ENCODE data around the gene MORN4. TPM values are rescaled to one million over a fixed set of nuclear protein-coding genes. Genes with fewer than 3 reads are reported as not detected.

The MORN4 gene
- polyA plus RNA-seq, 1 of the 3 experiments (the other 2 are of a cell fraction), result 31.4 TPM

DNA sequence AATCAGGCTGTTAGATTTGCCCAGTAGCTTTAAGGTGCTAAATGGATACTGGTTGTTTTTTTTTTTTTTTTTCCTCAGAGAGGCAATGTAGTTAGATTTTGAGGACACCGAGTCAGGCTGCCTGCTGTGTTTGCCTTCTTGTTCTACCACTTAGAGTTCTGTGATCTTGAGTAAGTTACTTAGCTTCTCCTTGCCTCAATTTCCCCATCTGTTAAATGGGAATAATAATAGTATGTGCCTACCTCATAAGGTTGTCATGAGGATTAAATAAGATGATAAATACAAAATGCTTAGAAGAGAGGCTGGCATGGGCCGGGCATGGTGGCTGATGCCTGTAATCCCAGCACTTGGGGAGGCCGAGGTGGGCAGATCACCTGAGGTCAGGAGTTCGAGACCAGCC lies 14.6 kb downstream of the MORN4 start:
- Histone ChIP-seq H2AFZ (ENCODE audit: low read depth) (no peak overlapping the region), H3K4me1 (ENCODE audit: control insufficient read depth in 1 of 2, insufficient read depth in 2 of 2, low read depth in 1 of 2, low read length in 1 of 2) (no peaks in the 10 kb centered on the region; a peak in 1 of 4 replicates), H3F3A (replicated peaks; ENCODE audit: insufficient read depth) (no peaks in the 10 kb centered on the region), H3K4me3 (ENCODE audit: low read depth in 2 of 2, low read length in 1 of 2) (no peak overlapping the region), H3K4me2 (no peak overlapping the region), H3K36me3 (replicated peaks in 1 of 2; ENCODE audit: control insufficient read depth in 1 of 2, insufficient read depth in 2 of 2, low read length in 1 of 2) (no peaks in the 10 kb centered on the region), H3K79me2 (ENCODE audit: insufficient read depth) (no peaks in the 10 kb centered on the region), H3K9ac (no peak overlapping the region), H3K27ac (ENCODE audit: low read depth in 2 of 2, low read length in 1 of 2) (no peak overlapping the region), H3K27me3 (ENCODE audit: insufficient read depth) (no peaks in the 10 kb centered on the region), H4K20me1 (ENCODE audit: insufficient read depth) (no peaks in the 10 kb centered on the region), H3K9me2 (no peaks in the 10 kb centered on the region), H3K9me3 (no peaks in the 10 kb centered on the region)
- WGBS (ENCODE audit: low lambda C conversion rate), result 86% methylated on average over 4 of the region's 4 CpGs
- no peak for TF ChIP-seq SMC3 (IDR thresholded peaks at IDR 0.05; ENCODE audit: low read depth, low read length)
- no peak for TF ChIP-seq TEAD4 (IDR thresholded peaks at IDR 0.05; ENCODE audit: borderline replicate concordance, insufficient read depth)
- TF ChIP-seq ELF1 (IDR thresholded peaks at IDR 0.05), result no peak
- TF ChIP-seq MAX (IDR thresholded peaks at IDR 0.05; ENCODE audit: low read depth), result no peak
- TF ChIP-seq MXI1 (IDR thresholded peaks at IDR 0.05; ENCODE audit: low read depth, low read length), result no peak
- TF ChIP-seq, protein P1, sequence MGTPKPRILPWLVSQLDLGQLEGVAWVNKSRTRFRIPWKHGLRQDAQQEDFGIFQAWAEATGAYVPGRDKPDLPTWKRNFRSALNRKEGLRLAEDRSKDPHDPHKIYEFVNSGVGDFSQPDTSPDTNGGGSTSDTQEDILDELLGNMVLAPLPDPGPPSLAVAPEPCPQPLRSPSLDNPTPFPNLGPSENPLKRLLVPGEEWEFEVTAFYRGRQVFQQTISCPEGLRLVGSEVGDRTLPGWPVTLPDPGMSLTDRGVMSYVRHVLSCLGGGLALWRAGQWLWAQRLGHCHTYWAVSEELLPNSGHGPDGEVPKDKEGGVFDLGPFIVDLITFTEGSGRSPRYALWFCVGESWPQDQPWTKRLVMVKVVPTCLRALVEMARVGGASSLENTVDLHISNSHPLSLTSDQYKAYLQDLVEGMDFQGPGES (IDR thresholded peaks at IDR 0.05; ENCODE audit: low read depth, low read length), result no peak
- no peak for TF ChIP-seq TCF12 (IDR thresholded peaks at IDR 0.05)
- TF ChIP-seq NRF1 (IDR thresholded peaks at IDR 0.05; ENCODE audit: low read depth, low read length), result no peak
- TF ChIP-seq FOSL2 (IDR thresholded peaks at IDR 0.05; ENCODE audit: borderline replicate concordance, low read depth), result no peak
- TF ChIP-seq MEF2A (IDR thresholded peaks at IDR 0.05; ENCODE audit: borderline replicate concordance, low read depth), result no peak
- no peak for TF ChIP-seq EP300 (IDR thresholded peaks at IDR 0.05; ENCODE audit: borderline replicate concordance in 1 of 2, low read depth in 1 of 2, low read length in 1 of 2)
- ChIA-PET CTCF (interaction anchor here (0.7 to 1.2 kb wide), 2 partner anchors 9 to 28 kb away, joined by 3 to 5 read pairs; no protein-coding TSS in a partner anchor), POLR2A (no interaction called here)
- DNase-seq, result no peak

- no peaks in the 10 kb centered on the region for H3K9me3 ChIP-seq
Observed at GRCh38 chr10:97618285-97618684, 15.0 kb downstream of the MORN4 start.

More at GRCh38 chr10:97618285-97618684, 15.0 kb downstream of the MORN4 start:
- no peaks in the 10 kb centered on the region for H3K36me3 ChIP-seq (replicated peaks in 1 of 2; ENCODE audit: control insufficient read depth in 1 of 2, insufficient read depth in 2 of 2, low read length in 1 of 2)
- no peak overlapping the region for H3K27ac ChIP-seq (ENCODE audit: low read depth in 2 of 2, low read length in 1 of 2)
- H3K4me2 ChIP-seq, result no peak overlapping the region
- no peak for TF ChIP-seq RAD21 (IDR thresholded peaks at IDR 0.05; ENCODE audit: low read length)
- TF ChIP-seq, protein P2, sequence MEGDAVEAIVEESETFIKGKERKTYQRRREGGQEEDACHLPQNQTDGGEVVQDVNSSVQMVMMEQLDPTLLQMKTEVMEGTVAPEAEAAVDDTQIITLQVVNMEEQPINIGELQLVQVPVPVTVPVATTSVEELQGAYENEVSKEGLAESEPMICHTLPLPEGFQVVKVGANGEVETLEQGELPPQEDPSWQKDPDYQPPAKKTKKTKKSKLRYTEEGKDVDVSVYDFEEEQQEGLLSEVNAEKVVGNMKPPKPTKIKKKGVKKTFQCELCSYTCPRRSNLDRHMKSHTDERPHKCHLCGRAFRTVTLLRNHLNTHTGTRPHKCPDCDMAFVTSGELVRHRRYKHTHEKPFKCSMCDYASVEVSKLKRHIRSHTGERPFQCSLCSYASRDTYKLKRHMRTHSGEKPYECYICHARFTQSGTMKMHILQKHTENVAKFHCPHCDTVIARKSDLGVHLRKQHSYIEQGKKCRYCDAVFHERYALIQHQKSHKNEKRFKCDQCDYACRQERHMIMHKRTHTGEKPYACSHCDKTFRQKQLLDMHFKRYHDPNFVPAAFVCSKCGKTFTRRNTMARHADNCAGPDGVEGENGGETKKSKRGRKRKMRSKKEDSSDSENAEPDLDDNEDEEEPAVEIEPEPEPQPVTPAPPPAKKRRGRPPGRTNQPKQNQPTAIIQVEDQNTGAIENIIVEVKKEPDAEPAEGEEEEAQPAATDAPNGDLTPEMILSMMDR (IDR thresholded peaks at IDR 0.05), result no peak
- TF ChIP-seq MAX (IDR thresholded peaks at IDR 0.05; ENCODE audit: low read depth), result no peak
- TF ChIP-seq NRF1 (IDR thresholded peaks at IDR 0.05; ENCODE audit: low read depth, low read length), result no peak
- TF ChIP-seq, protein P3, sequence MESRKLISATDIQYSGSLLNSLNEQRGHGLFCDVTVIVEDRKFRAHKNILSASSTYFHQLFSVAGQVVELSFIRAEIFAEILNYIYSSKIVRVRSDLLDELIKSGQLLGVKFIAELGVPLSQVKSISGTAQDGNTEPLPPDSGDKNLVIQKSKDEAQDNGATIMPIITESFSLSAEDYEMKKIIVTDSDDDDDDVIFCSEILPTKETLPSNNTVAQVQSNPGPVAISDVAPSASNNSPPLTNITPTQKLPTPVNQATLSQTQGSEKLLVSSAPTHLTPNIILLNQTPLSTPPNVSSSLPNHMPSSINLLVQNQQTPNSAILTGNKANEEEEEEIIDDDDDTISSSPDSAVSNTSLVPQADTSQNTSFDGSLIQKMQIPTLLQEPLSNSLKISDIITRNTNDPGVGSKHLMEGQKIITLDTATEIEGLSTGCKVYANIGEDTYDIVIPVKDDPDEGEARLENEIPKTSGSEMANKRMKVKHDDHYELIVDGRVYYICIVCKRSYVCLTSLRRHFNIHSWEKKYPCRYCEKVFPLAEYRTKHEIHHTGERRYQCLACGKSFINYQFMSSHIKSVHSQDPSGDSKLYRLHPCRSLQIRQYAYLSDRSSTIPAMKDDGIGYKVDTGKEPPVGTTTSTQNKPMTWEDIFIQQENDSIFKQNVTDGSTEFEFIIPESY (IDR thresholded peaks at IDR 0.05; ENCODE audit: borderline replicate concordance, low read depth), result no peak
- no peak for TF ChIP-seq FOSL2 (IDR thresholded peaks at IDR 0.05; ENCODE audit: borderline replicate concordance, low read depth)
- TF ChIP-seq RFX5 (IDR thresholded peaks at IDR 0.05; ENCODE audit: low read length), result no peak
- no peak for TF ChIP-seq SIN3A (IDR thresholded peaks at IDR 0.05; ENCODE audit: borderline replicate concordance, low read depth, low read length)
- no peak for TF ChIP-seq MXI1 (IDR thresholded peaks at IDR 0.05; ENCODE audit: low read depth, low read length)
- H3F3A ChIP-seq (replicated peaks; ENCODE audit: insufficient read depth), result no peaks in the 10 kb centered on the region
- no peak overlapping the region for H3K4me3 ChIP-seq (ENCODE audit: low read depth in 2 of 2, low read length in 1 of 2)
- POLR2A ChIA-PET, result no interaction called here
- H3K4me1 ChIP-seq (ENCODE audit: control insufficient read depth in 1 of 2, insufficient read depth in 2 of 2, low read depth in 1 of 2, low read length in 1 of 2), result no peaks in the 10 kb centered on the region; a peak in 1 of 4 replicates
- H3K27me3 ChIP-seq (ENCODE audit: insufficient read depth), result no peaks in the 10 kb centered on the region
- CTCF ChIA-PET, result interaction anchor here (1.2 kb wide), 1 partner anchor 29 kb away, joined by 5 read pairs; no protein-coding TSS in a partner anchor
- H3K9ac ChIP-seq, result no peak overlapping the region
- 92% methylated on average over 4 of the region's 4 CpGs for WGBS (ENCODE audit: low lambda C conversion rate)
- no peaks in the 10 kb centered on the region for H3K79me2 ChIP-seq (ENCODE audit: insufficient read depth)
- no peaks in the 10 kb centered on the region for H3K9me2 ChIP-seq
- DNase-seq, result no peak
- H2AFZ ChIP-seq (ENCODE audit: low read depth), result no peak overlapping the region
- H4K20me1 ChIP-seq (ENCODE audit: insufficient read depth), result no peaks in the 10 kb centered on the region
